HT1080 (cell line): ENCODE results near the gene RBMY1E. TPM values are rescaled to one million over a fixed set of nuclear protein-coding genes. Genes with fewer than 3 reads are reported as not detected.
"Not testable (repeated sequence)": the region's sequence is repeated elsewhere in the genome, so short reads cannot be mapped to it uniquely, and the experiment has no call there.

Source experiments
- DNase-seq: peaks from one replicate; pipeline ENCODE4 v3.0.0-alpha.2; 2015; ENCODE audit warnings: low read depth
- polyA plus RNA-seq, 2 experiments: library from polyadenylated mRNA; depleted of rRNA; stranded (reverse); fragments of >200 nt; gene quantifications; 2 replicates each; pipeline ENCODE4 v1.2.3, GENCODE V29; 2015
- total RNA-seq: library from RNA; depleted of rRNA; stranded (reverse); fragments of >200 nt; shearing (Covaris generic); gene quantifications from 2 replicates; pipeline ENCODE4 v1.2.3, GENCODE V29; 2014; rRNA removed

RBMY1E gene
- total RNA-seq, result 0.51 TPM in 1 of 2 replicates, not detected in the other
- polyA plus RNA-seq (2015; cell fraction: cytosol; rRNA removed), result not detected in 2 replicates
- not detected in 2 replicates for polyA plus RNA-seq (2015; cell fraction: nucleus; rRNA removed)

- not testable (repeated sequence) for DNase-seq
These were observed at the start of gene RBMY1E for GRCh38 chrY:21917932-21918331. TSS of gene RBMY1E (minus strand) at chrY:21918032. CDS start at chrY:21916054, 1,978 bp downstream.

DNA sequence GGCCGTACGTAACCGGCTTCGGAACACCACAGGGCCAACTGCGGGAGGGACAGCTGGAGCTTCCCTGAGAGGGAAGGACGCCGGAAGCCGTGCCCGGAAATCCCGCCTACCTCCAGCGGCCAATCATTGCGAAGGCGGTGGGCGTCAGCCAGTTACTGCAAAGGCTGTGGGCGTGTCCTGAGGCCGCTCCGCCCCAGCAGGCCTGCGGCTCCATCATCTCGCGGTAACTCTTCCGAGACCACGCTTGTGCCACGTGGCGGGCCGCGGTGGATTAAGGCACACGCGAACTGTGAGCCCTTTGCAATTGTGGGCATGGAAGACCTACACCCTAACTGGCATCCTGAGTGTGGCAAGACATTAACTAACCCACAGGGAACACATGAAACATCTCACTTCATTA lies 23.4 kb downstream of the RBMY1E start, which contains the start of gene RBMY1D:
Gene RBMY1D (minus strand): TSS at position 101 of the 400 bp plus-strand sequence. CDS start 2,013 bp downstream, outside the sequence.
- DNase-seq, result not testable (repeated sequence)

DNA sequence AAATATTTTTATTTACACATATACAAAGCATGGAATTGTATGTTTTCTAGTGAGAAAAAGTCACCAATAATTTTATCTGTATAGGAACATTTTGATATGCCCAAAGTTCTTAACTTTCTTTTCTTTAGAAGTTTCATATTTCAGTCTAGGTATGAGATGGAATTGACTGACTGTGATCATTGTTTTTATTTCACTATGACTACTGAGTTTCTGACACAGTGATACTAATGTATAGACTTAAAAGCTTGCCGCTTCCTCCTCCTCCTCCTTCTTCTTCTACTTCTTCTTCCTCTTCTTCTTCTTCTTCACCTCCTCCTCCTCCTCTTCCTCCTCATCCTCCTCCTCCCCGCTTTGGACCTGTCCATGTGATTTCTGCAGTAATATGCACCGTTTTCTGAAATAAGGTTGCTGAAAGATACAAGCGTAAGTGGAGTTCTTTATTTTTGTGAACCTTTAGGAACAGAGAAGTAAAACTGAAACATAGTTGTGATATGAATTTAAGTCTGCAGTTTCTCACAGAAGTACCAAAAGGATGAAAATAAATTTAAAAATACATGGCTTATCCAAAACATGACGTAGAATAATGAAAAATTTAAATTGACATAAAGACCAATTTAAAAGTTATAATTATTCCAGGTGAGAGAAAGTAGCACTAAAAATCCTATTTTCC lies 48.3 kb downstream of the RBMY1E start:
- not testable (repeated sequence) for DNase-seq

Other genes with a start within 250 kb of the RBMY1E start
- gene RBMY1D, start 23.5 kb downstream of the RBMY1E start, total RNA-seq, result not detected in 2 replicates